Prostate gland (tissue), 2 donors: Measurements from ENCODE around the gene JAK1.

Source experiments
- CTCF ChIP-seq, 4 experiments: fragments of 200-600 bp in 2 of 4; fragments of 450-650 bp in 2 of 4; sonication (generic) in 2 of 4; IDR thresholded peaks; 1 replicate in 3 of 4; 2 replicates in 1 of 4; pipeline ENCODE4 v1.5.1; 2016 to 2019; ENCODE audit warnings: antibody characterized with exemption in 4 of 4, mild to moderate bottlenecking in 2 of 4, moderate library complexity in 2 of 4
- POLR2A ChIP-seq: fragments of 450-650 bp; IDR thresholded peaks from one replicate; pipeline ENCODE4 v1.6.1; 2016; ENCODE audit warnings: antibody characterized with exemption, mild to moderate bottlenecking
- POLR2AphosphoS5 ChIP-seq: sonication (generic); formaldehyde crosslinking; IDR thresholded peaks from one replicate; pipeline ENCODE4 v1.6.1; 2017; ENCODE audit warnings: antibody characterized with exemption

DNA sequence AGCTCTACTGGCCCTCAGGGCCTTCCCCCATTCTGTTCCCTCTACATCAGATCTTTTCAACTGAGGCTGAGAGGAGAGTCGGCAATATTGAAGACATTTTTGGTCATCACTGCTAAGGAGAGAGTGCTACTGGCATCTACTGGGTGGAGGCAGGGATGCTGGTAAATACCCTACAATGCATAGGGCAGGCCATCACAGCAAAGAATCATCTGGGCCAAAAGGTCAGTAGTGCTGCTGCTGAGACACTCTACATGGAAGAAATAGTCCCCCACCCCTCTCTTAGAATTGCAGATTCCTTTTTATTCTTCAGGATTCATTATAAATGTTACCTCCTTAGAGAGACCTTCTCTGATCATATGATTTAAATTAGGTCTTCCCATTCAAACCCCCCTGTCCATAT, 94.3 kb downstream of the JAK1 start:
- TF ChIP-seq POLR2A, result no peak
- TF ChIP-seq CTCF (IDR thresholded peaks at IDR 0.05), result no peak
- no peak for TF ChIP-seq POLR2AphosphoS5
